BE2C (cell line): Measurements from ENCODE around the gene GIGYF2. TPM values are rescaled to one million over a fixed set of nuclear protein-coding genes. Genes with fewer than 3 reads are reported as not detected.
A peak's percentile ranks its signal among the peaks of the same experiment; 100 is the strongest.

ENCODE experiments used
- DNase-seq: peaks from one replicate; pipeline ENCODE4 v3.0.0-alpha.2; 2020
- H3K27me3 ChIP-seq: fragments of 250-450 bp; sonication (Bioruptor Pico); 2 replicates; pipeline ENCODE4 v1.5.1; 2020; ENCODE audit warnings: mild to moderate bottlenecking
- H3K36me3 ChIP-seq: fragments of 250-450 bp; sonication (Bioruptor Pico); 2 replicates; pipeline ENCODE4 v1.5.1; 2020; ENCODE audit warnings: mild to moderate bottlenecking
- H3K4me1 ChIP-seq: fragments of 250-450 bp; sonication (Bioruptor Pico); 2 replicates; pipeline ENCODE4 v1.5.1; 2020
- H3K4me3 ChIP-seq: 2 replicates; pipeline ENCODE4 v1.5.1; 2011; ENCODE audit warnings: low read depth, low read length
- H3K9me3 ChIP-seq: fragments of 250-450 bp; sonication (Bioruptor Pico); 2 replicates; pipeline ENCODE4 v1.5.1; 2020
- polyA plus RNA-seq: library from polyadenylated mRNA; unstranded; fragments of >200 nt; gene quantifications from one replicate; pipeline ENCODE4 v1.2.1, GENCODE V29; 2012; ENCODE audit warnings: low read depth, missing spikeins; ENCODE audit not compliant: insufficient read length, insufficient read depth
- TF ChIP-seq, protein P1 (sequence below): IDR thresholded peaks from 2 replicates; pipeline ENCODE4 v1.5.1; 2012; ENCODE audit warnings: mild to moderate bottlenecking, low read depth, low read length

Gene GIGYF2, protein sequence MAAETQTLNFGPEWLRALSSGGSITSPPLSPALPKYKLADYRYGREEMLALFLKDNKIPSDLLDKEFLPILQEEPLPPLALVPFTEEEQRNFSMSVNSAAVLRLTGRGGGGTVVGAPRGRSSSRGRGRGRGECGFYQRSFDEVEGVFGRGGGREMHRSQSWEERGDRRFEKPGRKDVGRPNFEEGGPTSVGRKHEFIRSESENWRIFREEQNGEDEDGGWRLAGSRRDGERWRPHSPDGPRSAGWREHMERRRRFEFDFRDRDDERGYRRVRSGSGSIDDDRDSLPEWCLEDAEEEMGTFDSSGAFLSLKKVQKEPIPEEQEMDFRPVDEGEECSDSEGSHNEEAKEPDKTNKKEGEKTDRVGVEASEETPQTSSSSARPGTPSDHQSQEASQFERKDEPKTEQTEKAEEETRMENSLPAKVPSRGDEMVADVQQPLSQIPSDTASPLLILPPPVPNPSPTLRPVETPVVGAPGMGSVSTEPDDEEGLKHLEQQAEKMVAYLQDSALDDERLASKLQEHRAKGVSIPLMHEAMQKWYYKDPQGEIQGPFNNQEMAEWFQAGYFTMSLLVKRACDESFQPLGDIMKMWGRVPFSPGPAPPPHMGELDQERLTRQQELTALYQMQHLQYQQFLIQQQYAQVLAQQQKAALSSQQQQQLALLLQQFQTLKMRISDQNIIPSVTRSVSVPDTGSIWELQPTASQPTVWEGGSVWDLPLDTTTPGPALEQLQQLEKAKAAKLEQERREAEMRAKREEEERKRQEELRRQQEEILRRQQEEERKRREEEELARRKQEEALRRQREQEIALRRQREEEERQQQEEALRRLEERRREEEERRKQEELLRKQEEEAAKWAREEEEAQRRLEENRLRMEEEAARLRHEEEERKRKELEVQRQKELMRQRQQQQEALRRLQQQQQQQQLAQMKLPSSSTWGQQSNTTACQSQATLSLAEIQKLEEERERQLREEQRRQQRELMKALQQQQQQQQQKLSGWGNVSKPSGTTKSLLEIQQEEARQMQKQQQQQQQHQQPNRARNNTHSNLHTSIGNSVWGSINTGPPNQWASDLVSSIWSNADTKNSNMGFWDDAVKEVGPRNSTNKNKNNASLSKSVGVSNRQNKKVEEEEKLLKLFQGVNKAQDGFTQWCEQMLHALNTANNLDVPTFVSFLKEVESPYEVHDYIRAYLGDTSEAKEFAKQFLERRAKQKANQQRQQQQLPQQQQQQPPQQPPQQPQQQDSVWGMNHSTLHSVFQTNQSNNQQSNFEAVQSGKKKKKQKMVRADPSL (N-terminal part only)
- 59.5 TPM for polyA plus RNA-seq

DNA sequence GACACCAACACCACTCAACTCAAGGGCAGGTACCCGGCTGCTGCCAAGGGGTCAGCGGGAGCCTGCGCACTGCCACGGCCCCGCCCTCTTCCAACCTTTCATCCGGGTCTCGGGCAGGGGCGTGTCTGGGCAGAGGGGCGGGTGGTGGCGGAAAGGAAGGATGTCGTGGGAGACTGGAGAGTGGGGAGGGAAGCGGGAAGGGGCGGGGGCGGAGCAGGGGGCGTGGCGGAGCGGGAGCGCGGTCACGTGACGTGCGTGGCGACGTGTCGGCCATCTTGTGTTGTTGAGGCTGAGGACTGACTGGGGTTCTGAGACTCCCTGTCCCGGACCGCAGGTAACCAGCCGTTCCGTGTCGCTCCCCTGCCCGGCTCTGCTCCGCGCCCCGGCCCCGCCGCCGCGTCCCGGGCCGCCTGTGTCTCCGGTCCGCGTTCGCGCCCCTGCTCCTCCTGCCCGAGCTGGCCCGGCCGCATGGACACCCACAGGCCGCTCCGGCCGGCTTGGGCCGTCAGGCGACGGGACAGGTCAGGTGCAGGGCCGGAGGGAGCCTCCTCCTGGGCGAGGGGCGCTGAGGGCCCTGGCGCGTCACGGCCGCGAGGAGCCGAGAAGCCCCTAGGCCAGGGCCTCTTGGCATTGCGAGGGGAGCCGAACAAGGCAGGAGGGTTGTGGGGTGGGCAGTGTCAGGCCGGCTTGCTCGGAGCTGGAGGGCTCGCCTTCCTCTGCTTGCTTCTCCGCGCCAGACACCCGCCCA is at the start of gene GIGYF2:
Gene GIGYF2 (plus strand): TSS at position 273 of the 748 bp plus-strand sequence. CDS start 37,867 bp downstream, outside the sequence.
- TF ChIP-seq, protein P1, sequence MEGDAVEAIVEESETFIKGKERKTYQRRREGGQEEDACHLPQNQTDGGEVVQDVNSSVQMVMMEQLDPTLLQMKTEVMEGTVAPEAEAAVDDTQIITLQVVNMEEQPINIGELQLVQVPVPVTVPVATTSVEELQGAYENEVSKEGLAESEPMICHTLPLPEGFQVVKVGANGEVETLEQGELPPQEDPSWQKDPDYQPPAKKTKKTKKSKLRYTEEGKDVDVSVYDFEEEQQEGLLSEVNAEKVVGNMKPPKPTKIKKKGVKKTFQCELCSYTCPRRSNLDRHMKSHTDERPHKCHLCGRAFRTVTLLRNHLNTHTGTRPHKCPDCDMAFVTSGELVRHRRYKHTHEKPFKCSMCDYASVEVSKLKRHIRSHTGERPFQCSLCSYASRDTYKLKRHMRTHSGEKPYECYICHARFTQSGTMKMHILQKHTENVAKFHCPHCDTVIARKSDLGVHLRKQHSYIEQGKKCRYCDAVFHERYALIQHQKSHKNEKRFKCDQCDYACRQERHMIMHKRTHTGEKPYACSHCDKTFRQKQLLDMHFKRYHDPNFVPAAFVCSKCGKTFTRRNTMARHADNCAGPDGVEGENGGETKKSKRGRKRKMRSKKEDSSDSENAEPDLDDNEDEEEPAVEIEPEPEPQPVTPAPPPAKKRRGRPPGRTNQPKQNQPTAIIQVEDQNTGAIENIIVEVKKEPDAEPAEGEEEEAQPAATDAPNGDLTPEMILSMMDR = no peak
- DNase-seq = peak; percentile 98
- no peaks in the 10 kb centered on the region; the same call in 1 of the 2 replicates for H3K36me3 ChIP-seq
- H3K4me1 ChIP-seq = peaks cover 9% of the 10 kb centered on the region
- H3K27me3 ChIP-seq = no peaks in the 10 kb centered on the region
- H3K4me3 ChIP-seq = peak within 1 kb of the TSS; percentile 94
- no peaks in the 10 kb centered on the region for H3K9me3 ChIP-seq

DNA sequence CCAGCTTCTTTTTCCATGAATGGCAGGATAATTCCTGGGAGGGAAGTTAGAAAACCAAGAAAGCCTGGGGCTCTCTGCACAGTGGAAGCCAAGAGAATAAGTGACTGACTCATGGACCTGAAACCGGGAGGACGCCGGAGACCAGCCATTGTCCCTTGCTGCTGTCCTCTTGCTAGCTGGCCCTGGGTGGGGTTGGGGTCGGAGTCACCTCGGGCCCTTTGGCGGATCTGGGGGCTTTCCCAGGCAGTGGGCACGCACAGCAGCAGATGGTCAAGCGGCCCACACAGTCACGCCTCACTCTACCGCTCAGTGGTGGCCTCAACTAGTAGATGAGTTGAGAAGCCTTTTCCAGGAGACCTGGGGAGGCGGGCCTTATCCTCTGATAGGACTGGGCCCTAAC is 48.1 kb upstream of the GIGYF2 start:
- Histone ChIP-seq H3K4me3 (no peak overlapping the region), H3K4me1 (no peaks in the 10 kb centered on the region), H3K36me3 (no peaks in the 10 kb centered on the region), H3K27me3 (no peaks in the 10 kb centered on the region), H3K9me3 (no peaks in the 10 kb centered on the region)
- no peak for DNase-seq
- TF ChIP-seq, protein P1 = no peak

DNA sequence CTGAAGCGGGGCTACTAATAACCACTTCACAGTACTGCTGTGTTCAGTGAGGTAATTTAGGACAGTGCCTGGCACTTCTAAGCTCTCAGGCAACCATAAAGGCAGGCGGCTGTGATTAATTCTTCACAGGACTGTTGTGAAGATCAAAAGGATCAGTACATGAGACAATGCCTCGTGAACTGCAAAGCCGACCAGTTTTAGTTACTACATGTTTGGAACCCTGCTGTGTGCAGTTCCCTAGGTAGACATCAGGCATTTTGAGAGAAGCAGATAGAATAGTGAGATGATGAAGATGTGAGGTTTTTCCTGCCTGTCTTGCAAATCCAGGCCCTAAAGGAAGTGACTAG is 44.7 kb upstream of the GIGYF2 start:
- no peak for DNase-seq
- no peaks in the 10 kb centered on the region for H3K36me3 ChIP-seq
- H3K4me1 ChIP-seq = no peaks in the 10 kb centered on the region
- TF ChIP-seq, protein P1 = no peak
- no peak overlapping the region for H3K4me3 ChIP-seq
- H3K27me3 ChIP-seq = no peaks in the 10 kb centered on the region
- H3K9me3 ChIP-seq = no peaks in the 10 kb centered on the region

DNA sequence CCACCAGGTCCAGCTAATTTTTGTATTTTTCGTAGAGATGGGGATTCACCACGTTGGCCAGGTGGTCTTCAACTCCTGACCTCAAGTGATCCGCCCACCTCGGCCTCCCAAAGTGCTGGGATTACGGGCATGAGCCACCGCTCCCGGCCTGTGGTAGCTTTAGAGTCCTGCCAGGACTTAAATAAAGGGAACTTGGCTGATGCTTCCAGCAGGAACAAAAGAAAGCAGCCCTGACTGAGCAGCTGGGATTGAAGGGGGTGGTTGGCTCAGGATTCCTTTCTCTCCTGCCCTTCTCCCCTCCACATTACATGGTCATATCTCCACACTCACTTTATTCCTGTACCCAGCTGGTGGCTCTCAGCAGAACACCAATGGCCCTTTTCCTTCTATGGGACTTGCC is 43.7 kb upstream of the GIGYF2 start:
- no peaks in the 10 kb centered on the region for H3K36me3 ChIP-seq
- no peaks in the 10 kb centered on the region for H3K27me3 ChIP-seq
- TF ChIP-seq, protein P1 = no peak
- no peak for DNase-seq
- no peaks in the 10 kb centered on the region for H3K9me3 ChIP-seq
- H3K4me1 ChIP-seq = no peaks in the 10 kb centered on the region
- no peak overlapping the region for H3K4me3 ChIP-seq

DNA sequence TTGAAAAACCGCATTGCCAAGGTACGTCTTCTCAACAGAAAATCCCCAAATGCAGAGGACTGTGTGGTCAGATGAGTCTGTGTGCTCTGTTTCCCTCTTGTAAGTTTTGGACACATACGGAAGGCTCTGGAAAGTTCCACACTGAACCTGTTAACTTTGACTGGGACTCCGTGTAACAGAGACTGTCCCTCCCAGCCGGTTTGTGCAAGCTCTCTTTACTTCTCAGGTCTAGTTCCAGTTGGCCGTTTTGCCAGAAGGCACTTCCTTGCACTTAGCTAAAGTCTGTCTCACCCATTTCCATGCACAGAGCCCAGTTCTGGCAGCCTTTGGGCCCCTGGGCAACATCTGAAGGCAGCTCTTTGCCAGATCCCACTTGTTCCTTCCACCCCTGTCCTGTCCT is 41.7 kb upstream of the GIGYF2 start:
- no peak for DNase-seq
- Histone ChIP-seq H3K4me1 (no peaks in the 10 kb centered on the region), H3K9me3 (no peaks in the 10 kb centered on the region), H3K27me3 (no peaks in the 10 kb centered on the region), H3K36me3 (no peaks in the 10 kb centered on the region), H3K4me3 (no peak overlapping the region)
- TF ChIP-seq, protein P1 = no peak
